HG03159 (cell line): ENCODE results near the gene MFAP2.
"Not testable (repeated sequence)": the region's sequence is repeated elsewhere in the genome, so short reads cannot be mapped to it uniquely, and the experiment has no call there.

ENCODE experiments used
- ATAC-seq: cut with Tn5 transposase; IDR thresholded peaks from one replicate; pipeline ENCODE4 v1.9.1; 2021; ENCODE audit warnings: mild to moderate bottlenecking, moderate library complexity; ENCODE audit not compliant: unreplicated experiment

The MFAP2 gene

GRCh38 chr1:16965486-16966067 is 14.8 kb downstream of the MFAP2 start:
- no peak for ATAC-seq

- ATAC-seq = not testable (repeated sequence)
Observed at GRCh38 chr1:16964169-16964568, 16.3 kb downstream of the MFAP2 start.

GRCh38 chr1:16961297-16962133 is 18.9 kb downstream of the MFAP2 start:
- no peak for ATAC-seq

- no peak for ATAC-seq
Observed at GRCh38 chr1:16960560-16961296, 19.7 kb downstream of the MFAP2 start.

GRCh38 chr1:16958475-16958874 is 21.9 kb downstream of the MFAP2 start:
- ATAC-seq = no peak

GRCh38 chr1:16957731-16958130 is 22.7 kb downstream of the MFAP2 start:
- ATAC-seq = no peak

GRCh38 chr1:16956775-16957174 is 23.6 kb downstream of the MFAP2 start:
- ATAC-seq = no peak

- ATAC-seq = no peak
Observed at GRCh38 chr1:16955186-16955585, 25.2 kb downstream of the MFAP2 start.

- ATAC-seq = no peak
Observed at GRCh38 chr1:16954579-16954978, 25.8 kb downstream of the MFAP2 start.

GRCh38 chr1:16952376-16952775 is 28.0 kb downstream of the MFAP2 start:
- ATAC-seq = not testable (repeated sequence)

- not testable (repeated sequence) for ATAC-seq
Observed at GRCh38 chr1:16949026-16949425, 31.4 kb downstream of the MFAP2 start.

- ATAC-seq = not testable (repeated sequence)
Observed at GRCh38 chr1:16948282-16948891, 32.0 kb downstream of the MFAP2 start.

- ATAC-seq = no peak
Observed at GRCh38 chr1:16946646-16947045, 33.8 kb downstream of the MFAP2 start.

GRCh38 chr1:16946185-16946584 is 34.2 kb downstream of the MFAP2 start:
- ATAC-seq = not testable (repeated sequence)

GRCh38 chr1:16945512-16945911 is 34.9 kb downstream of the MFAP2 start:
- not testable (repeated sequence) for ATAC-seq

GRCh38 chr1:16944038-16944437 is 36.4 kb downstream of the MFAP2 start:
- ATAC-seq = no peak

GRCh38 chr1:16939386-16940180 is 40.8 kb downstream of the MFAP2 start:
- not testable (repeated sequence) for ATAC-seq

- no peak for ATAC-seq
Observed at GRCh38 chr1:16938351-16939321, 41.8 kb downstream of the MFAP2 start.

GRCh38 chr1:16936580-16936979 is 43.8 kb downstream of the MFAP2 start:
- not testable (repeated sequence) for ATAC-seq
